Cortex of kidney (tissue), 1 donor: ENCODE measurements around the gene LRRC56.
"Not testable (repeated sequence)": the region's sequence is repeated elsewhere in the genome, so short reads cannot be mapped to it uniquely, and the experiment has no call there.

Source experiments
- DNase-seq: peaks from one replicate; lab custom pipeline; 2025; lab: John Stamatoyannopoulos, UW

Gene LRRC56

GRCh38 chr11:501001-501682 is 36.2 kb upstream of the LRRC56 start:
- no peak for DNase-seq

DNA sequence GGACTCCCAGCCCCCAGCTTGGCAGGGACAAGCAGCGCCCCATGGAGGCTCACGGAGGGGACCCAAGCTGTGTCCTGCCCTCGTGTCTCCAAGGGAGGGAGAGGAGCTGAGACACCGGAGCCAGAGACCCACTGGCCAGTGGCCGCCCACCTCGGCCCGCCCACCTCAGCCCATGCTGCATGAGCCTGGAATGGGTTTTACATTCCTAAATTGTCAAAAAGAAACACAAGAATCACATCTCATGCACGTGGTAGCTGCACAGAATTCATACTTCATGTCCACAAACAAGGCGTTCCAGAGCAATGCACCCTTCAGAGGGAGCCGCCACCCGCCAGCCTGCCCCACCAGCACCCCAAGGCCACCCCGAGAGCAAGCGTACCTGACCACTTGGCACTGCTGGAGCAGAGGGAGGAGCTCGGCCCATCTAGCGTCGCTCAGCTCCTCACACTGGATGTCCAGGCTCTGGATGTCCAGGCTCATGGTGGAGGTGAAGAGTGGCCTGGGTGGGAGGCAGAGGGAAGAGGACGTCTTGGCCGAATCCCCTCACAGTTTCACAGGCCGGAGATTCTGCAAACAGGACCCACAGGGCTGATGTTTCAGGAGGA is 35.5 kb upstream of the LRRC56 start:
- no peak for DNase-seq

GRCh38 chr11:502288-503178 is 34.8 kb upstream of the LRRC56 start:
- no peak for DNase-seq

- no peak for DNase-seq
Observed at GRCh38 chr11:503179-503981, 33.9 kb upstream of the LRRC56 start.

DNA sequence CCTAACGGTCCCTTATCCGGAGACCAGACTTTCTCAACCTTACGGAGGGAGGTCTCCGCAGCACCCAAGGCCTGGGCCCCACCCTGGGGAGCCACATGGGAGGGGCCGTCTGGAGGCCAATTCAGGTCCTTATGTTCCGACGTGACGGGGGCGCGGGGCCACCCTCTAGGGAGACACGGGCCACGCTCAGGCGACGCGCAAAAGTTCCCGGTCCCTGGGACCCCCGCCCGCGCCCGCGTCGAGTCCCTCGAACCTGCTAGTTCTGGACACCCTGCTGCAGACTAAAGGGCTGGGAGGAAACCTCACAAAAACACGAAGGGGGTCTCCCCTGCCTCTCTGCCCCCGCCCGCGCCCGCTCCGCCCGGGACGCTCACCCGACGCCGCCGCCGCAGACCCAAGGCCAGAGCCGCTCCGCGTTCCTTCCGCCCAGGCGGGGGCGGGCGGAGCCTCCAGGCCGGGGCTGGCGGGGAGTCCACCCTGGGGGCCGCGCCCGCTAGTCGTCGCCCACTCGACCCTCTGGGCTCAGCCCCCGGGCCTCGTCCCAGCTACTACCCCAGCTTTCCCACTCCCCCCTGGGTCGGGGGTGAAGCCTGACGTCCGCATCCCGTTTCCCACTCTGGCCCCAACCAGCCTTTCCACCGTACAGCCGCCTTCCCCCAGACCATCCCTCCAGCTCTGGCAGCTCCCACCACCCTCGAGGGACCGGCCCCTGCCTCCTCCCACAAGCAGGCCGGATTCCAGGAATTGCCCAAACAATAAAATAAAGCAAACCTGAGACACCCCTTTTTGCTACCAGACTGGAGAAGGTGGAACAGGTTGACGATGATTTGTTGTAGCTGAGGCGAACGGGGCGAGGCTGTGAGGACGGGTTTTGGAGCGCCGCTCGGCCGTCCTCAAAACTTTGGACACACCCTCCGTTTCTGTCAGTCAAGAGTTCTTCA is 33.0 kb upstream of the LRRC56 start:
- no peak for DNase-seq

DNA sequence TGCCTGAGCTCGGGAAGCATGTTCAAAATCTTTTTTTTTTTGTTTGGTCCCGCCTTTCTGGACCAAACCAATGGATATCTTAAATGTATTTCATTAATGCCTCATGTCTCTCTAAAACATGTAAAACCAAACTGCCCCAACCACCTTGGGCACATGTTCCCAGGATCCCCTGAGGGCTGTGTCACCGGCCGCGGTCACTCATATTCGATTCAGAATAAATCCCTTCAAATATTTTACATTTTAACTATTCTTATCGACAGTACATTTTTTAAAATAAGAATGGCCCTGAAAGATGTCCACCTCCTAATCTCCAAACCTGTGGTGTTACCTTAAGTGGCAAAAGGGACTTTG is 32.4 kb upstream of the LRRC56 start:
- no peak for DNase-seq

DNA sequence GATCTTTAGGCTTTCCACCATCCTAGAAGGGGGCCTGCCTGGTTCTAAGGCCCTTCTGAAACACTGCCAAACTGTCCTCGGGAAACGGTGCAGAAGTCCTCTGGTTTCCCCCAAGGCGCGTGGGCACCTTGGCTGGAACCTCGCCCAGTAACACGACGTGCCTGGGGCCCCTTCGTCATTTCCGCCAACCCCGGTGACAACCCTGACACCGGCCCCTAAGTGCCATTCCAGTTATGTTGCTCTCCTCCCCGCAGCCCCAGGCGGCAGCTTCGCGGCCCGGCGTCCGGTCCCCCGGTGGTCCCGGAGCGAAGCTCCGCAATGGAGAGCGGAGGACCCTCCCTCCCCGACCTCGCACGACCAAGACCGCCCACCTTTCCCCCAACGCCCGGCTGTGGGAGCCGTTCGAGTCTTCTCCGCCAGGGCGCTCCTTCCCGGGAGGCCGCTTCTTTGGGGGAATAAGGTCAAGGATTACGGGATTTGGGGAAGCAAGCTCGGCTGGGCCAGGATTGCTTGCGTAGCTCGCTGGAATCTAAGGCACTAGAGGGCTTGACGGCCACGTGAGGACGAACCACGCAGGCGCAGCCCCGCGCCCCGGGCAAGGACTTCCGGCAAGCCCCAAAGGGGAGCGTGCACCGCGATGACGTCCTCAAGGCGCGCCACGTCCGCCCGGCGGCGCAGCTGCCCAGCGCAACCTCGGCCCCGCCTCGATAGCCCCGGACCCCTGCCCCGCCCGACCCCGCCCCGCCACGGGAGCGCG is 30.9 kb upstream of the LRRC56 start:
- no peak for DNase-seq

DNA sequence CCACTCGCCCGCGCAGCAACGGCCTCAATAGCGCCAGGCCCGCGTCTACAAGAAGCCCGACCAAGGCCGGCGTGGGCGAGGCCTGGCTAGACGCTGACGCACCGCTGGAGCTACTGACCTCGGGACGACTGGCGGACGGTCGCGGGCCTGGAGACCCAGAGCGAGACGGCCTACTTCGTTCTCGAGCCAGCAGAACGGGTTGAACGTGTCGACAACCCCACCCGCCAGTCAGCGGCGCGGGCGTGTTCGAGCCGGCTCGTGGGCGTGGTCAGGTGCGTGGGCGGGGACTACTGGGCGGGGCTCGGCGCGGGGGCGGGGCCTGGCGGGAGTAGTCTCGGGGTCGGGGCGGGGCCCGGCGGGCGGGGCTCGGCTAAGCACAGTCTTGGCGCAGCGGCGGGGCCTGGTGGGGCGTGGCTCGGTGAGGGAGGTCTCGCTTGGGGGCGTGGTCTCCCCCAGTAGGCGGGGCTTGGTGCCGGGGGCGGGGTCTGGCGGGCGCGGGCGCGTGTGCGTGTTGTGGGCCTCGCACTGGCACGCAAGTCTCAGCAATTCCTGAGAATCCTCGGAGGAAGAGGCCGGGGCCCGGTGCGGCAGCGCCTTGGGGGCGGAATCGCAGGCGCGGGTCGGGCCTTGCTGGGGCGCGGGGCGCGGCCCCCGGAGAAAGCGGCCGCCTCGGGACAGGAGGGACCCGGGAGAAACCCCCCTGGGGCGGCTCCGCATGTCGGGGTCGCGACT is 30.2 kb upstream of the LRRC56 start, which contains the start of gene RNH1:
Gene RNH1 (minus strand): TSS at position 248 of the 732 bp plus-strand sequence. CDS start 5,080 bp downstream, outside the sequence.
- peak; percentile 59 for DNase-seq

DNA sequence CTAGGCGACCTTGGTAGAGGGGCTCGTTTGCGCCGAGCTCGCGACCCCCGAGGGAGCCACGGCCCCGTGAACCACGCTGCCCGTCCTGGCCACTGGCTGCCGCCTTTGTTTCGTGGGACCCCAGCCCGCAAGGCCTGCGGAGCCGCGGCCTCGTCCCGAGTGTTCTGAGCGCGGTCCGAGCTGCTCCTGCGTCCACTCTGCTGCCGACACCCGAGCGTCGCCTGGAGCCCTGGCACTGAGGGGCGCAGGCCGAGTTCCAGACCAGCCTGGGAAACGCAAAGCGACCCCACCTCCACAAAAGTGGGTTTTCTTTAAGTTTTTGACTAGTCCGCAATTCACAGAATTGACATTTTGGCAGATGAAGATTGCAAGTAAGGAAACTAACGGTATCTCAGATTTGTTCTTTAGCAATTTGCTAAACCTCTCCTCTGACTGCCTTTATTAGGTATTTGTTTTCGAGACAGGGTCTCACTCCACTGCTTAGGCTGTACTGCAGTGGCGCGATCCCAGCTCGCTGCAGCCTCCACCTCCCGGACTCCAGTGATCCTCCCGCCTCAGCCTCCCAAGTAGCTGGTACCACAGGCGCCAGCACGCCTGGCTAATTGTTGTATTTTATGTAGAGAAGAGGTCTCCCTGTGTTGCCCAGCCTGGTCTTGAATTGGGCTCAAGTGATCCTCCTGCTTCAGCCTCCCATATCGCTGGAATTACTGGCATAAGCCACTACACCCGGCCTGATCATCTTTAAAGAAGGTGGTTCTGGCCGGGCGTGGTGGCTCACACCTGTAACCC is 29.4 kb upstream of the LRRC56 start:
- DNase-seq: no peak

GRCh38 chr11:508956-509355 is 28.4 kb upstream of the LRRC56 start:
- no peak for DNase-seq

- DNase-seq: no peak
Observed at GRCh38 chr11:512761-513595, 24.3 kb upstream of the LRRC56 start.

DNA sequence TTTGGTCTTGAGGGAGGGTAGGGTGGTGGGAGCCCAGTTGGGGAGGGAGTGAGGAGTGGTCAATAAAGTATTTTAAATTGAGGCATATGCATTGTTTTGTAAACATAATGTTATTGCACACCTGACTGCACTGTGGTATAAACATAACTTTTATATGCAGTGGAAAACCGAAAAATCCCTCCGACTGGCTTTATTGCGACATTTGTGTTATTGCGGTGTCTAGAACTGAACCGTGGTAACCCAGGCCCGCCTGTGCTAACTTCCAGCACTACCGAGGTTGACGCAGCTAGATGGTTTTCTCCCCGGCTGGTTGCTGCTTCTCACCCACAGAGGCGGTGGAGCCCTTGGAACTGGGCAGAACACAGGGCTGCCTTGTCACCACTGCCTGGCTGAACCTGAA is 22.7 kb upstream of the LRRC56 start:
- no peak for DNase-seq

DNA sequence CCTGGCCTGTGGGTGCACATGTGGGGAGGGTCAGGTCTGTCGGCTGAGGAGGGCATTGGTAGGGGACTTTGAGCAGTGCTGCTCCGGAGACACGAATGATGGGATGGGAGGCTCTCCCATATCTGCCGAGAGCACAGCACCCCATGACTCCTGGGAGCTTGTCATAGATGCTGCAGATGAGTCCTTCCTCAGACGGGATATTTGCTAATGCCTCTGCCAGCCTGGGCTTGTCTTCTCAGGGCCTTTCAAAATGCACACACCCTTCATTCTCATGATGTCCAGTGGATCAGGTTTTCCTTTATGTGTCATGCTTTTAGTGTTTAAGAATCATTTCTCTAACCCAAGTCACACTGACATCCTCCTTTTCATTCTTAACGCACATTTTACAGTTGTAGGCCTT is 22.2 kb upstream of the LRRC56 start:
- DNase-seq: no peak

- no peak for DNase-seq
Observed at GRCh38 chr11:516400-516799, 20.9 kb upstream of the LRRC56 start.

- DNase-seq: not testable (repeated sequence)
Observed at GRCh38 chr11:516918-517685, 20.2 kb upstream of the LRRC56 start.

DNA sequence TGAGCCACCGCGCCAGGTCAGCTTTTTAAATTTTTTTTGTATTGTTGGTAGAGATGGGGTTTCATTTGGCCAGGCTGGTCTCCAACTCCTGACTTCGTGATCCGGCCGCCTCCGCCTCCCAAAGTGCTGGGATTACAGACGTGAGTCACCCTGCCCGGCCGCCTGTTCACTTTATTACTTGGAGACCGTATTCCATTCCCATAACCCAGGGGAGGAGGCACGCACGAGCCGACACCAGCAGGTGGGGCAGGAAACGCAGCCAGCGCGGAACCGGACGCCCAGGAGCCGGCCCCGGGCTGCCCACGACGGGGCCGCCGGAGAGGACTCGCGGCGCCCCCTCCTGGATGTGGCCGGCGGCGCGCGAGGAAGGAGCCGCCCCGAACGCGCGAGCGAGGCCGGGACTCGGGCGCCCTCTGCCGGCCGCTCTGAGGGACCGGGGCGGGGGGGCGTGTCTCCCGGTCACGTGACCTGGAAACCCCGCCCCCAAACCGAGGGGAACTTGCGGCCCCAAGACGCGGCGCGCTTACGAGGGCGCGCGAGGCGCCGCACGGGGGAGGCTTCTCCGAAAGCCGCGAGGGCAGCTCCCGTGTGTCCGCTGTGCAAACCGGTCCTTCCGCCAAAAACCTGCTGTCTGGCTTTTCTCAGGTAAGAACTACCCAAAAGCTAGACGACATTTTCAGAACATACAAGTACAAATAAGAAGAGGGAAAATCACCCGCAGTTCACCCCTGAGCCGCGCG is 18.7 kb upstream of the LRRC56 start:
- DNase-seq: no peak
